Hematopoietic multipotent progenitor cell treated with erythropoietin and hydrocortisone succinate and interleukin-3 and kit ligand, for 17 days (in vitro differentiated cells): Measurements from ENCODE around the gene ULK4.
A peak's percentile ranks its signal among the peaks of the same experiment; 100 is the strongest.
"Not testable (repeated sequence)": the region's sequence is repeated elsewhere in the genome, so short reads cannot be mapped to it uniquely, and the experiment has no call there.

Experiments
- DNase-seq: peaks from one replicate; pipeline ENCODE4 v3.0.0-alpha.2; 2015; ENCODE audit warnings: low spot score

The ULK4 gene

DNA sequence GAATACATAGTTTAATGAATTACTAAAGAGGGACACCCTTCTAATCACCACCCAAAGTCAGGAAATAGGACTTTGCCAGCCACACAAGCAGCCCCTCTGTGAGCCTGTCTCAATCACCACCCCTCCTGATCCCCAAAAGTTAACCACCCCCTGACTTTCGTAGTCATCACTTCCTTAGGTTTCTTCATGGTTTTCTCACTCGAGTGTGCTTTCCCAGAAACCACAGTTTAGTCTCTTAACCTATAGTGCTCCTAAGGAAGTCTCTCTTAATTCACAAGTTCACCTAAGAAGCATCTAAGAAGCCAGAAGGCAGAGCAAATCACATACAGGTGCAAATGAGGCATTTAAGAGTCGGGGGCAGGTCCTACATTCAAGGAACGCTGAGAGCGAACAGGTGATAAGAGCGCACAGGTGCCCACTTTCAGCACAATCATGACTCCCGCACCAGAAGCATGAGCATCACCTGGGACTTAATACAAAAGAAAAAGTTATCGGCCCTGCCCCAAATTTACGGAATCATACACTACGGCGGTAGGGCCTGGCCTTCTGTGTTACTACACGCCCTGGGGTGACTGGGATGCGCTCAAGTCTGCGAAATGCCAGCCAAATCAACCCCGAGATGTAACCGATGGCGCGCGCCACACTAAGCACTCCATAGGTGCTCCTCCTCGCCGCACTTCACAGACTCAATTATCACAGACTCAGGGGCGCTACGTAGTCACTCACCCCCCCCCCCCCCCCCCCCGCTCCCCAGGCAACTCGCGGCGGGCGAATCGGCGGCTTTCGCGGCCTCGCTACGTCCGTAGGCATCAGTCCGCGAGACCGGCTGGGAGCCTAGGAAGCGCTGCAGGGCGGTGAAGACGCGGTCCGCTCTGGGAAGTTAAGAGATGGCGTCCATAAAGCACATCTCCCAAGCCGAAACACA, 815 bp downstream of the ULK4 start:
- DNase-seq = no peak

DNA sequence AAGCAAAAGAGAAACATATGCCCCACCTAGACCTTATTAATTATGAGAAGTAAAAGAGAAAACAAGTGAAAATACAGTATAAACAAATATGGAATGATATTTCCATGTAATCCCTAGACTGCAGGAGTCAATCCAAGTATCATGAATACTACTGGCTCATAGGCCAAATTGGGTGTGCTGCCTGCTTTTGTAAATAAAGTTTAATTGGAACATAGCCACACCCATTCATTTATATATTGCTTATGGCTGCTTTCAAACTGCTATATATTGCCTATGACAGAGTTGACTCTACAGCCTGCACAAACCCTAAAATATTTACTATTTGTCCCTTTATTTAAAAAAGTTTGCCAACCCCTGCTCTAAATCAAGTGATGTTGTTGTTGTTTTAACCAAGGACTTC, 5.3 kb downstream of the ULK4 start:
- no peak for DNase-seq

DNA sequence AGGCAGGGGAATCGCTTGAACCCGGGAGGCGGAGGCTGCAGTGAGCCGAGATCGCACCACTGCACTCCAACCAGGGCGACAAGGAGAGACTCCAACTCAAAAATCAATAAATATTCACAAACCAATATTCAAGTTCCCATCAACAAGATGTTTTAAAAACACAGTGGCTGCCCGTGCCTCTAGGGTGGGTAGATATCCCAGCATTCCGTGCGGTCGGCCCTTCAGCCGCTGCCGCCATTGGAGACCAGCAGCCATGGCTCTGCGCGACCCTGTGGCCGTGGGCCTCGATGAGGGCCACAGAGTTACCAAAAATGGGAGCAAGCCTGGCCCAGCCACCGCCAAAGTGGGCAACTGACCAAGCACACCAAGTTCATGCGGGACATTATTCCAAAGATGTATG, 6.7 kb downstream of the ULK4 start:
- no peak for DNase-seq

DNA sequence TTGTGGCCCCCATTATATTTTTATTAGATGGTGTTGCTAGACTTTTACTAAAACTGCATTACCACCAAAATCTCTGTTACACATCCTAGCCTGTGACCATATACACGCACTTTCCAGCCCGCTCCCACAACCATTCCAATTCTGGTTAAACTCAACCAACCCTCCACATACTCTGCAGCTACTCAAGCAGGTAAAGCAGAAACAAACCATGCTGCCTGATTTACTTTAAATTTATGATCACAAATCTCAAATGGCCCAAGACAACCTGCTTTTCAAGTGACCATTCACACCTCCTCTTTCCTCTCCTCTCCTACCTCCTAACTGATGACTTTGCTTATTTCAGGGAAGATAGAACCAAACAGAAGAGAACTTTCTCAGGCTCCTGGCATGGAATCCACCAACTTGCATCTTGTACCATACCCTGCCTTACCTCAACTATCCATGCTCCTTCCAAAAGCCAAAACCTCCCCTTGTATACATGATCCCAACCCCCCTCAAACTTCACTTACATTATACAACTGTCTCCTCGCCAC, 18.5 kb downstream of the ULK4 start:
- DNase-seq = no peak

DNA sequence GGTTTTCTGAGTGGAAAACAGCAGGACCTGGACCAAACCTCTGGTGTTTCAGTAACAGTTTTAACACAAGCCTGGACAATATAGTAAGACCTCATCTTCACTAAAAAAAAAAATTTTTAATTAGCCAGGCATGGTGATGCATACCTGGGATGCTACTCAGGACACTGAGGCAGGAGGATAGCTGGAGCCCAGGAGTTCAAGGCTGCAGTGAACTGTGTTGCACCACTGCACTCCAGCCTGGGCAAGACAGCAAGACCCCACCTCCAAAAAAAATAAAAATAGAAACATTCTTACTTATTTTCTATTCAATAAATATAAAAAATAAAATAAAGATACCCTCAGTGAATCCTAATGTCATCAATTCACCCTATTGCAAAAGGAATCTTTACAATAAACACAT, 21.5 kb downstream of the ULK4 start:
- no peak for DNase-seq

DNA sequence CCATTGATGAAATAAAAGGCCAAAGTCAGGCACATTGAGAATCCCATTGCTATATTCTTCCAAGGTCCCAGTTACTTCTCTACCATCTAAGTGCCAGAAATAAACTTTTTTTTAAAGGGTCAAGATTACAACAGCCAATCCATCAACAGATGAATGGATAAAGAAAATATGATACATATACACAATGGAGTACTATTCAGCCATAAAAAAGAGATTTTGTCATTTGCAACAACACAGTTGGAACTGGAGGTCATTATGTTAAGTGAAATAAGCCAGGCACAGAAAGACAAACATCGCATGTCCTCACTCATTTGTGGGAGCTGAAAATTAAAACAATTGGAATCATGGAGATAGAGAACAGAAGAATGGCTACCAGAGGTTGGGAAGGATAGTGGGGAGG, 25.5 kb downstream of the ULK4 start:
- no peak for DNase-seq

DNA sequence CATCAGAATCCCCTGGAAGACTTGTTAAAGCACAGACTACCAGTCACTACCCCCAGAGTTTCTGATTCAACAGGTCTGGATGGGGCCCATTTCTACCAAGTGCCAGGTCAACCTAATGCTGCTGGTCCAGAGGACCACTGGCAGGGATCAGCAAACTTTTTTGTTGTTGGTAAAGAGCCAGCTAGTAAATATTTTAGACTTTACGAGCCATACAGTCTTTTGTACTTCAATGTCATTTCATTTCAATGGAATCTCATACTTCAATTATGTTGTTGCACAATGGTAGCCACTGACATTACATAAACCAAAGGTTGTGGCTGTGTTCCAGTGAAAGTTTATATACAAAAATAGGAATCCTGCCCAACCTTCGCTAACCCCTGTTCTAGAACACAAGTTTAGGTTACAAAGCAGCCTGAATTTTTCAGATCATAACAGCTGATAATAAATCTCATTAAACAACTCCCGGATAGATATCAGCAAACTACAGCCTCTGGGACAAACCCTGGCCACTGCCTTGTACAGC, 28.7 kb downstream of the ULK4 start:
- DNase-seq = no peak

DNA sequence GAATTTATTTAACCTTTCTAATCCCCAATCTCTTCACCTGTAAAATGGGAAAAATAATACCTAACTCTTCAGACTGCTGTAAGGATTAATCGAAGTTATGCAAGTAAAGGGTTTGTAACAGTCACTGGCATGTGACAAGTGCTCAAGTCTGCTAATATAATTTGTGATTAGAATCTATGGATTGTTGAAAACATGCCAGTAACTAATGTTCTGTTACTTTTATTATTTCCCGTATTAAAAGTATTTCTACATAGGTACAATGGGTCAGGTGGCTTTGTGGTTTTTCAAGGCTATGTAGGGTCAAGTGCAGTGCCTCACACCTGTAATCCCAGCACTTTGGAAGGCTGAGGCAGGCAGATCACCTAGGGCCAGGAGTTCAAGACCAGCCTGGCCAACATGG, 29.4 kb downstream of the ULK4 start:
- no peak for DNase-seq

DNA sequence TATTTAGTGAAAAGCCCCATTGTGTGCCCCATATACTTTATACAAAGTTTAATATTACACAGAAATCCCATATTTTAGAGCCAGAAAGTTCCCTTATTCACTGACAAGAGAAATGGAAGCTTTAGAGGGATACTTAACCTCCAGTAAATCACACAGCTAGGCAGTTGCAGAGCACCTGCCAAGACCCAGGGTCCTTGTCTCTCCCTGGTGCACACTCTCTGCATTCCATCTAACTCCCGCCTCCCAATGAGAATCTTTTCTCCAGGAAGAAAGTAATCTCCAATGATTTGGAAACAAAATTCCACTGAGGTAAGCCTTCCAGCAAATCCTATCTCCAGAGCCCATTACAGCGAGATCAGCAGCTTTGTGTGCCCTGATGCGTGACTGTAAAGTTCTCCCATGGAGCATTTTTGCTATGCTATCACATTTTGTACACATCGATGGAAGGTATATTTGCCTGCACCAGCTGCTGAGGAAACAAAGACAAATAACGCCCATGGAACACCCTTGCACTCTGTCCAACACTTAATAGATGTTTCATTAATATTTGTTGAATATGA, 41.4 kb downstream of the ULK4 start:
- no peak for DNase-seq

DNA sequence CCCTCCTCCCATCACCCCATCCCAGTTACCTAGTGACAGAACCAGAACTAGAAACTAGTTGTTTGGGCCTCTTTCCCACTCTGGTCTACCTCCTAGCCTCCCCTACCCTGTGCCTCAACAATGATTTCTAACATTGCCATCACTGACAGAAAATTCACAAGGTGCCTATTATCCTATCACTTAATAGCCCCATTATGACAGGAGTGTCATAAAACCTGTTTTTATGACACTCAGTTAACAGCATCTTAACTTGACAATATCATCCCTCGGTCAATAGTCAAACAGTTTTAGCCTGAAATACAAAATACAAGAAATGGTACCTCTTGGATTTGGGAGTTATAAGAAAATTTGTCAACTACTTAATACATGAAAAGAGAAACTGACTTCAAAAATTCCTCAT, 46.5 kb downstream of the ULK4 start:
- DNase-seq = no peak

DNA sequence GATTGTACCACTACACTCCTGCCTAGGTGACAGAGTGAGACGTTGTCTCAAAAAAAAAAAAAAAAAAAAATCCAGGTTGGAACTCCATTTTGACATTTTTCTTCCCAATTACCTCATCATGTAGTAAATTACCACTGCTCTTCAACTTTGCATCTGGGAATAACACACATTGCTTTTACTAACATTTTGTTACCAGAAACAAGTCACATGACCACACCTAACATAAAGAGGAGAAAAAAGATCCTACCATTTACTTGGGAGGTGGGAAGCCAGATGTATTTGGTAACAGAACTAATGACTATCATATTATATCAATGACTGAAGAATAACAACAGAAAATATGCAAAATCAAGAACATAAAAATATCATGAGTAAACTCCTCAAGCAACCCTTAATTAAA, 49.6 kb downstream of the ULK4 start:
- DNase-seq = no peak

DNA sequence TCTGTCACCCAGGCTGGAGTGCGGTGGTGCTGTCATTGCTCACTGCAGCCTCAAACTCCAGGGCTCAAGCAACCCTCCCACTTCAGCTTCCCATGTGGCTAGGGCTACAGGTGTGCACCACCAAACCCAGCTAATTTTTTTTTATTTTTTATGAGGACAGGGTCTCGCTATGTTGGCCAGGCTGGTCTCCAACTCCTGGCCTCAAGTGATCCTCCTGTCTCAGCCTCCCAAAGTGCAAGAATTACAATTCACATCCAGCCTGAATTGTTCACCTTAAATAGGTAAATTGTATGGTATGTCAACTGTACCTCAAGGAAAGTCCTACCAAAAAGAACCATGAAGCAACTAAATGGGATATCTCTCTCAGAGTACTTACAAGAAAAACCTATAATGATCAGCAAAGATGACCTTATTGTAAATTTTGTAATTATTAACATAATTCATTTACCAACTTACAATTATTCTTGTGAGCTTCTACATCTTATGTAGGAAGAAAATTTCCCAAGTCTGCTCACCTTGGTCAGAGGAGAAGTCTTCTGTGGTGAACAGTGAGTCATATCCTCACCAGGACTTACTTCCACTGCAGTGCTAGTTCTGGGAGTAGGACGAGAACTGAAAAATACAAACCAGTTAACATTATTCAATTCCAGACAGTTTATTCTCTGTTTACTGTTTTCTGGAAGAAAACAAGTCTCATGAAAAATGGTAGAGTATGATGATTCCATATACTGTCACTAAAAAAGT, 54.4 kb downstream of the ULK4 start:
- DNase-seq = no peak

DNA sequence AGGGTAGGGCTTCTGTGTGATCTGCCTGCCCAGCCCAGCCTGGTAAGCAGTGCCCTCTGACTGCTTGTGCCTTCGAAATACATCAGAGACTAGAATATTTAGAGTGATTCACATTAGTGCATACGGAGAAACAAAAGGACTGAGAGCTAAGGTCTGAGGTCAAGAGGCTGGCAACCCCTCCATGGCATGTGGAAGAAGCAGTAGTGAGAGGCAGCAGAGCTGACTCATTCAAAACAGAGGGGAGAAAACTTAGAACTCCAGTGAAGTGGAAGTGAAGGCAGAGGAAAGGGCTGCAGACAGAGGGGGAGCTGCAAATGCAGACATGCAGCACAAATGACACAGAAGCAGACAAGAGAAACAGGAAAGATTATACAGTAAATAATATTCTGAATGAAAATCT, 61.6 kb downstream of the ULK4 start:
- no peak for DNase-seq

DNA sequence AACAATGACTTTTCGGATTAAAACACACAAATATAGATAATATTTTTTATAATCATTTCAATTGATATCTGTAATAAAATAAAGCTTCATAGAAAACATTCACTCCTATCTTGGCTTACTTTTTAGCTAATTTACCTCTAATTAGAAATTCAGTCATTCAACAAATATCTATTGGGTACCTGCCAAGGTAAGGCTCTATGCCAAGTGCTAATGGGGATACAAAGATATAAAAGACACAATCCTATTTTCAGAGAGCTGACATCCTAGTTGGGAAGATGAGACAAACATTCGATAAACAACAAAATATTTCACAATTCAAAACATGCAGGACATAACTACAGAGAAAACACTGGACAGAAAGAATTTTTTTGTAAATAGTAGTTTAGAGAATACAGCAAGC, 63.3 kb downstream of the ULK4 start:
- DNase-seq = no peak

DNA sequence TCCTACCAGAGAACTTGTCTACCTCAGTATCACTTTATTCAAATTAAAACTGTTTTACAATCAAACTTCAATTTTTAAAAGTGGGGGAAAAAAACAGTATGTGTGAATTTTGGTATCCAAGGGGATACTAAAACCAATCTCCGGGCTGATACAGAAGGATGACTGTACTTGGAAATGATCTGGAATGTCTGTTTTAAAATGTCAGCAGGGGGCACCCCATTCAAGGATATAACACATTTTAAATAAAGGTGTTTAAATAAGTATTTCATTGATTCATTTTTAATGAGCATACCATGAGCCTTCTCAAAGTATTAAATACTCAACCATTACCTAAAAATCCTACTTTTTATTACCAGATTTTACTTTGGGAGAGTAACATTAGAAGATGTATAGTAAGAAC, 67.9 kb downstream of the ULK4 start:
- peak; percentile 17 for DNase-seq

DNA sequence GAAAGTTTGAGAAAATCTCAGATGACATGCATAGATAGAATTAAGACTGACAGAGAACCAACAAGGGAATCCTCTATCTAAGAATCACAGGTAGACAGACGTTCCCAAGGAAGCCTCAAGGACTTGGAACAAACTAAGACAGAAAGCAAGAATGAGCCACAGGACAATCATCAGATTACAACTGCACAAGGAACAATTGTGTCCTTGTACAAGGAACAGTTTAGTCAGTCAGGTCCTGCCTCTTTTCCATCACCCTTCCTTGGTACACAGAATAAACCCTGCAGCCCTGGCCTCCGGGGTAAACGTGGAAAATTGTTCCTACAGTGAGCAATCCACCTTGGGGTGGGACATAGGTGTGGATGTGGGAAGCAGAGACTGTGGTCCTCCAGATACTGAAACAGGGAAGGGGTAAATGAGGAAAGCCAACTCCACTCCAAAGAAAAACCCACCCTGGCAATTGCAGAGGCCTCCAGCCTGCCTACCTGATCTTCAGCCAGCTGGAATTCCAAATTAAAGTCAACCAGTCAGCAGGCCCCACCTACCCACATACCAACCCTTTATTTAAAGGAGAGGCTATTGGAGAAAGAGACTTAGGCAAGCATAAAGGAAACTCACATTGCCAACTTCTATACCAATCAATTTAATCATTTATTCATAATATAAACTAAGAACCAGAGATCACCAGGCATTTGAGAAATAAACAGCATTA, 73.4 kb downstream of the ULK4 start:
- no peak for DNase-seq

DNA sequence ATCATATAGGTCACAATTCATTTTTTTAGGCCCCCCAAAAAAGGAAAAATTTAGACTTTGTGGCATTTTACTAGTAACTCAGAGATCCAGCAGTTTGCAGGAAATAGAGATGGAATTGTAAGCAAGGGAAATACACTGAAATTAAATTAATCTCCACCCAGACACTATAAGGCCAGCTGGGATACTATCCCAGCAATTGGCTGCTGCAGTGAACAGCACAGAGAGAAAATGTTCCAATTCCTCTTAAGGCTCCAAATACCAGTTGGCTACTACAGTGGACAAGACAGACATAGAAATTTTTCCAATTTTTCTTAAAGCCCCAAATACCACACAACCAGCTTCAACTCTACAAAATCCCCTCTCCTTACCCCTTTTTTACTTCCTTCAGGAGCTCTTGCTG, 78.9 kb downstream of the ULK4 start:
- DNase-seq = no peak

DNA sequence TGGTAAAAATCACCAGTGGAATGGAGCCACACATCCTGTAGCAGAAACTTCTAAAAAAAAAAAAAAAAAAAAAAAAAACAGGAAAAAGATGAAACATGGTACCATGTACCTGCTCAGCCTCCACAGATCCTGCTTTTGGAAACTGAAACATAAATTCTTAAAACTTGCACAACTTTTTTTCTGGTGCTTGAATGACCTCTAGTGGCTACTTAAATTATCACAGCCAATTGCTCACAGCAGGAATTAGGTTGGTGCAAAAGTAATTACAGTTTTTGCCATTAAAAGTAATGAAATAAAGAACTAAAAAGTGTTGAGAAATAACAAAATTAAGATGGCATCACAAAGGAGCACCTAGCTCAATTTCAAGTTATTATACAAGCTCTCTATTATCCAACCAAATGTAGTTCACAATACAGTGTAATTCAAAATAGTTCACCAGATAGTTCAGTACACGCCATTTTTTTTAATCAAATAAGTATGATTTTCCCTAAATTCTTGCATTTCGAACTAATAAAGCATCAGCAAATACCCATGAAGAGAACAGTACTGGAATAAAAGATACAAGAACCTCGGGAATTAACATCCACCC, 80.6 kb downstream of the ULK4 start:
- DNase-seq = peak; percentile 36

DNA sequence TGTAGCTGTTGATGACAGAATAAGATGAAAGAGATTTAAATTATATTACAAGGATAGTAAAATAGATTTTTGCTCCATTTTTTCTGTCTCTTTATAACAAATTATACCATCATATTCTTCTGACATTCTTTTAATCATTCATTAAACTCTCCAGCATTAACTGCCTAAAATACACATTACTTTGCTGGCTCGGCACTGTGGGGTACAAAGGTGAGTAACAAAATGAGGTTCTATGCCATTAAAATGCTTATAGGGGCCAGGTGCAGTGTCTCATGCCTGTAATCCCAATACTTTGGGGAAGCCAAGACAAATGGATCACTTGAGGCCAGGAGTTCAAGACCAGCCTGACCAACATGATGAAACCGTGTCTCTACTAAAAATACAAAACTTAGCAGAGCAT, 81.5 kb downstream of the ULK4 start:
- DNase-seq = no peak

DNA sequence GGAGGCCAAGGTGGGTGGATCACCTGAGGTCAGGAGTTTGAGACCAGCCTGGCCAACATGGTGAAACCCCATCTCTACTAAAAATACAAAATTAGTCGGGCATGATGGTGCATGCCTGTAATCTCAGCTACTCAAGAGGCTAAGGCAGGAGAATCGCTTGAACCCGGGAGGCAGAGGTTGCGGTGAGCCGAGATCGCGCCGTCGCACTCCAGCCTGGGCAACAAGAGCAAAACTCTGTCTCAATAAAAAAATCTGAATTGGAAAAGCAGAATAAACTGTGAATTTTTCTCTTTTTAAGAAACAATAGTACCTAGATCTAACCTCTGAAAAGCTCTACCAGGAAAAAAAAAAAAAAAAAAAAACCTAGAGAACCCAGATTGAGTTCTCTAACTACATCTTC, 84.2 kb downstream of the ULK4 start:
- DNase-seq = not testable (repeated sequence)

DNA sequence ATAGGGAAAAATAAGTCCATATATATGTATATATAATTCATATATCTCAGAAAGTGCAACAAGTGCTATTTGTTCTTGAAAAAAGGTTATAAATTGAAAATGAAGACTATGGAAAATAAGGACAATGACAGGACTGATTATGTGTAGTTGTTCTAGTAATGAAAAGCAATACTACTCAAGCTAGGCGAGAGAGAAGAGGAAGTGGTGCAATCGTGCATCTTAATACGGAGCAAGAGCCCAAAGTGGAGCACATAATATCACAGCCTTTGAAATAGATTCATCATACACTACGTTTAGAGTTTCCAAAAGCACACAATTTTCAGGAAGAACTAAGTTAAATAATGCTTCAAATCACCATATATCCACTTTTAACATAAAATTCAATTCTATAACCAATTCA, 87.9 kb downstream of the ULK4 start:
- no peak for DNase-seq

DNA sequence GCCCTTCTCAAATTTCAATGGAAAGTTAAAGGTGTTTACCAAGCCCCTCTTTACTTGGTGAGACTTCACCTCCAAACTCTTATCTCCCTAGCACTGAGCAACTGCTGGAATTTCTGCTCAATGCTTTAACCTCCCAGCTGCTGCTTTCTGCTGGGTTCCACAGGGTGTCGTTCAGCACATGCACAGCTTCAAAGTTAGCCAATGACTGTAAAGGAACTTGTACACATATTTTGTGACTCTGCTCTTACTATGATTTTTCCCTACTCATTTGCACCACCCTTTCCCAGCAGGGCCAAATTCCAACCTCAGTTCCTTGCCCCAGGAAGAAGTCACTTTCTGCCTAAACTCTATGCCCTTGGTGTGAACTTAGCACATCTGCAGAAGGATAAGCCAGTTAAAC, 89.7 kb downstream of the ULK4 start:
- no peak for DNase-seq
